Neural progenitor cell (in vitro differentiated cells): ENCODE results near the gene PRMT9. TPM values are rescaled to one million over a fixed set of nuclear protein-coding genes. Genes with fewer than 3 reads are reported as not detected.

Experiments used
- DNase-seq: peaks from one replicate; pipeline ENCODE4 v3.0.0-alpha.2; 2016; ENCODE audit warnings: low spot score
- H2AFZ ChIP-seq: fragments of 200-600 bp; sonication (generic); replicated peaks from 2 replicates; pipeline ENCODE4 v1.6.1; 2016; ENCODE audit warnings: antibody characterized with exemption
- H3F3A ChIP-seq: fragments of 200-600 bp; sonication (generic); 2 replicates; pipeline ENCODE4 v1.6.1; 2016; ENCODE audit warnings: antibody characterized with exemption, low read depth
- H3K27ac ChIP-seq: fragments of 200-600 bp; sonication (generic); 2 replicates; pipeline ENCODE4 v1.5.1; 2016; ENCODE audit warnings: mild to moderate bottlenecking
- H3K27me3 ChIP-seq: fragments of 200-600 bp; sonication (generic); 2 replicates; pipeline ENCODE4 v1.6.1; 2016; ENCODE audit warnings: mild to moderate bottlenecking, moderate library complexity
- H3K36me3 ChIP-seq: fragments of 200-600 bp; sonication (generic); 2 replicates; pipeline ENCODE4 v1.5.1; 2016
- H3K4me1 ChIP-seq: fragments of 200-600 bp; sonication (generic); 2 replicates; pipeline ENCODE4 v1.6.1; 2016; ENCODE audit warnings: mixed run types
- H3K4me2 ChIP-seq: fragments of 200-600 bp; sonication (generic); 2 replicates; pipeline ENCODE4 v1.6.1; 2016
- H3K4me3 ChIP-seq: fragments of 200-600 bp; sonication (generic); 2 replicates; pipeline ENCODE4 v1.5.1; 2016
- H3K79me2 ChIP-seq: fragments of 200-600 bp; sonication (generic); 2 replicates; pipeline ENCODE4 v1.6.1; 2016; ENCODE audit warnings: low read depth
- H3K9ac ChIP-seq: fragments of 200-600 bp; sonication (generic); 2 replicates; pipeline ENCODE4 v1.6.1; 2016
- H3K9me3 ChIP-seq: fragments of 200-600 bp; sonication (generic); 2 replicates; pipeline ENCODE4 v1.5.1; 2016; ENCODE audit warnings: low read depth
- H4K20me1 ChIP-seq: fragments of 200-600 bp; sonication (generic); 2 replicates; pipeline ENCODE4 v1.6.1; 2016; ENCODE audit warnings: low read depth
- H3K27ac Mint-ChIP-seq: 3 replicates; pipeline ENCODE4 v1.8.0; 2021; ENCODE audit warnings: mixed read lengths
- H3K27me3 Mint-ChIP-seq: 2 replicates; pipeline ENCODE4 v1.8.0; 2022; ENCODE audit warnings: low read depth, mild to moderate bottlenecking, inconsistent platforms, moderate library complexity, mixed read lengths; ENCODE audit not compliant: insufficient read depth
- H3K36me3 Mint-ChIP-seq: 3 replicates; pipeline ENCODE4 v1.8.0; 2021; ENCODE audit warnings: mixed read lengths
- H3K4me1 Mint-ChIP-seq: 3 replicates; pipeline ENCODE4 v1.8.0; 2021; ENCODE audit warnings: mixed read lengths
- H3K4me3 Mint-ChIP-seq: 3 replicates; pipeline ENCODE4 v1.8.0; 2021; ENCODE audit warnings: mild to moderate bottlenecking, moderate library complexity, mixed read lengths
- H3K9me3 Mint-ChIP-seq: 3 replicates; pipeline ENCODE4 v1.8.0; 2020; ENCODE audit warnings: mixed read lengths
- CTCF ChIP-seq: fragments of 200-600 bp; sonication (generic); IDR thresholded peaks from 2 replicates; pipeline ENCODE4 v1.5.1; 2017; ENCODE audit warnings: antibody characterized with exemption, mild to moderate bottlenecking
- EZH2 ChIP-seq: fragments of 200-600 bp; sonication (generic); IDR thresholded peaks from 2 replicates; pipeline ENCODE4 v1.6.1; 2017; ENCODE audit warnings: antibody characterized with exemption, mild to moderate bottlenecking, moderate library complexity
- EZH2phosphoT487 ChIP-seq: fragments of 200-600 bp; sonication (generic); IDR thresholded peaks from 2 replicates; pipeline ENCODE4 v1.6.1; 2017; ENCODE audit warnings: antibody characterized with exemption
- total RNA-seq: library from RNA; depleted of rRNA; stranded (reverse); fragments of >200 nt; gene quantifications from 2 replicates; pipeline ENCODE4 v1.2.3, GENCODE V29; 2015; ENCODE audit warnings: low replicate concordance

PRMT9 gene
- total RNA-seq, 1 donor from 2014 or later = 24.8 TPM

- no peaks in the 10 kb centered on the region for H3K36me3 Mint-ChIP-seq
Observed at GRCh38 chr4:147724468-147725201, 40.7 kb upstream of the PRMT9 start.

GRCh38 chr4:147723326-147723725, 39.4 kb upstream of the PRMT9 start:
- peaks cover 16% of the 10 kb centered on the region for H3K4me1 Mint-ChIP-seq
- peaks cover 15% of the 10 kb centered on the region for H3K27me3 Mint-ChIP-seq
- Histone ChIP-seq H3K36me3 (no peaks in the 10 kb centered on the region), H3K4me3 (no peak overlapping the region), H3F3A (peaks cover 17% of the 10 kb centered on the region), H2AFZ (no peak overlapping the region), H3K9me3 (no peaks in the 10 kb centered on the region), H3K4me2 (no peak overlapping the region), H3K9ac (no peak overlapping the region), H3K4me1 (peaks cover 10% of the 10 kb centered on the region), H3K79me2 (no peaks in the 10 kb centered on the region), H4K20me1 (no peaks in the 10 kb centered on the region), H3K27me3 (peaks cover 8% of the 10 kb centered on the region), H3K27ac (no peak overlapping the region)
- peak overlapping the region; percentile 79 for H3K27ac Mint-ChIP-seq
- no peaks in the 10 kb centered on the region for H3K9me3 Mint-ChIP-seq
- no peak for TF ChIP-seq CTCF
- no peak for DNase-seq
- no peaks in the 10 kb centered on the region for H3K36me3 Mint-ChIP-seq
- H3K4me3 Mint-ChIP-seq = no peak overlapping the region

More at GRCh38 chr4:147724468-147725201, 40.7 kb upstream of the PRMT9 start:
- H3K79me2 ChIP-seq = no peaks in the 10 kb centered on the region
- Mint-ChIP-seq H3K4me1 (peaks cover 18% of the 10 kb centered on the region), H3K9me3 (no peaks in the 10 kb centered on the region), H3K4me3 (peak overlapping the region; percentile 35), H3K27me3 (peaks cover 20% of the 10 kb centered on the region), H3K27ac (no peak overlapping the region)
- no peak overlapping the region for H3K9ac ChIP-seq
- no peak overlapping the region for H2AFZ ChIP-seq
- peaks cover 10% of the 10 kb centered on the region for H3K27me3 ChIP-seq
- no peaks in the 10 kb centered on the region for H4K20me1 ChIP-seq
- H3K36me3 ChIP-seq = no peaks in the 10 kb centered on the region
- H3K4me1 ChIP-seq = peaks cover 15% of the 10 kb centered on the region
- no peak for TF ChIP-seq CTCF
- no peak for TF ChIP-seq EZH2
- TF ChIP-seq EZH2phosphoT487 = no peak
- H3K9me3 ChIP-seq = no peaks in the 10 kb centered on the region
- H3K4me2 ChIP-seq = peak overlapping the region; percentile 50
- peak; percentile 77 for DNase-seq
- H3K4me3 ChIP-seq = no peak overlapping the region
- peak overlapping the region; percentile 34 for H3K27ac ChIP-seq
- peaks cover 23% of the 10 kb centered on the region for H3F3A ChIP-seq

DNA sequence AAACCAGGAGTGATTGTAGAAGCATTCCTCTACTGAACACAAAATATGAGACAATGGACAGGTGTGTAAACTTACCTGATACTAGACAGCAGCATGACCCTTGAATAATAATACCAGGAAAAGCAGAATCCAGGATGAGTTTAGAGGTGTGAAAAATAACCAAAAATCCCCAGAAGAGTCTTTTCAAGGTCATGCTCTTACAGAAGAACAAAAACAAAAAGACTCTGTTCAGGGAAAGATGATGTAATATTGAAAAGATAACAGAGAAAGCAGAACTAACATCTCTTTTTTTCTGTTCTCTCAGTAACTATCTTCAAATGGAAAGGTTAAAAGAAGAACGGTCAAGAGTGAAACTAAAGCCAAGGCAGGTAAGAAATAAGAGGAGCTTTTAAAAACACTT, 33.9 kb upstream of the PRMT9 start:
- peaks cover 10% of the 10 kb centered on the region for H3K27me3 Mint-ChIP-seq

More for the DNA sequence above, 33.9 kb upstream of the PRMT9 start:
- Histone ChIP-seq H3K4me3 (no peak overlapping the region), H3K79me2 (no peaks in the 10 kb centered on the region), H3F3A (peaks cover 3% of the 10 kb centered on the region), H2AFZ (no peak overlapping the region), H3K9me3 (no peaks in the 10 kb centered on the region), H3K9ac (no peak overlapping the region), H3K4me2 (no peak overlapping the region), H3K27ac (no peak overlapping the region), H4K20me1 (no peaks in the 10 kb centered on the region), H3K4me1 (peaks cover 10% of the 10 kb centered on the region), H3K36me3 (no peaks in the 10 kb centered on the region), H3K27me3 (no peaks in the 10 kb centered on the region)
- Mint-ChIP-seq H3K36me3 (no peaks in the 10 kb centered on the region), H3K4me3 (no peak overlapping the region), H3K4me1 (peaks cover 25% of the 10 kb centered on the region), H3K9me3 (no peaks in the 10 kb centered on the region), H3K27ac (no peak overlapping the region)
- TF ChIP-seq EZH2phosphoT487 (no peak), EZH2 (no peak), CTCF (no peak)
- no peak for DNase-seq
